BE2C (cell line): ENCODE measurements around the gene TOP3B.

Experiments
- DNase-seq: peaks from one replicate; pipeline ENCODE4 v3.0.0-alpha.2; 2020
- H3K27me3 ChIP-seq: fragments of 250-450 bp; sonication (Bioruptor Pico); 2 replicates; pipeline ENCODE4 v1.5.1; 2020; ENCODE audit warnings: mild to moderate bottlenecking
- H3K36me3 ChIP-seq: fragments of 250-450 bp; sonication (Bioruptor Pico); 2 replicates; pipeline ENCODE4 v1.5.1; 2020; ENCODE audit warnings: mild to moderate bottlenecking
- H3K4me1 ChIP-seq: fragments of 250-450 bp; sonication (Bioruptor Pico); 2 replicates; pipeline ENCODE4 v1.5.1; 2020
- H3K4me3 ChIP-seq: 2 replicates; pipeline ENCODE4 v1.5.1; 2011; ENCODE audit warnings: low read depth, low read length
- H3K9me3 ChIP-seq: fragments of 250-450 bp; sonication (Bioruptor Pico); 2 replicates; pipeline ENCODE4 v1.5.1; 2020
- CTCF ChIP-seq: IDR thresholded peaks from 2 replicates; pipeline ENCODE4 v1.5.1; 2012; ENCODE audit warnings: mild to moderate bottlenecking, low read depth, low read length

TOP3B gene

GRCh38 chr22:21996175-21996720 lies 13.7 kb upstream of the TOP3B start:
- TF ChIP-seq CTCF, result no peak
- Histone ChIP-seq H3K9me3 (no peaks in the 10 kb centered on the region), H3K36me3 (no peaks in the 10 kb centered on the region), H3K27me3 (peaks cover 23% of the 10 kb centered on the region), H3K4me1 (no peaks in the 10 kb centered on the region), H3K4me3 (no peak overlapping the region)
- no peak for DNase-seq

GRCh38 chr22:21995660-21996059 lies 13.1 kb upstream of the TOP3B start:
- no peak for TF ChIP-seq CTCF

GRCh38 chr22:21994881-21995444 lies 12.4 kb upstream of the TOP3B start:
- Histone ChIP-seq H3K36me3 (no peaks in the 10 kb centered on the region), H3K27me3 (peaks cover 12% of the 10 kb centered on the region), H3K4me1 (no peaks in the 10 kb centered on the region), H3K4me3 (no peak overlapping the region), H3K9me3 (no peaks in the 10 kb centered on the region)
- no peak for DNase-seq
- TF ChIP-seq CTCF, result no peak

More at GRCh38 chr22:21995660-21996059, 13.1 kb upstream of the TOP3B start:
- H3K4me3 ChIP-seq, result no peak overlapping the region
- DNase-seq, result no peak
- H3K9me3 ChIP-seq, result no peaks in the 10 kb centered on the region
- peaks cover 19% of the 10 kb centered on the region for H3K27me3 ChIP-seq
- no peaks in the 10 kb centered on the region for H3K4me1 ChIP-seq
- H3K36me3 ChIP-seq, result no peaks in the 10 kb centered on the region

GRCh38 chr22:21992593-21993237 lies 10.1 kb upstream of the TOP3B start:
- DNase-seq, result no peak
- no peak for TF ChIP-seq CTCF
- Histone ChIP-seq H3K4me1 (no peaks in the 10 kb centered on the region), H3K36me3 (no peaks in the 10 kb centered on the region), H3K9me3 (no peaks in the 10 kb centered on the region), H3K27me3 (no peaks in the 10 kb centered on the region), H3K4me3 (no peak overlapping the region)

- Histone ChIP-seq H3K4me3 (no peak overlapping the region), H3K9me3 (no peaks in the 10 kb centered on the region), H3K4me1 (no peaks in the 10 kb centered on the region), H3K27me3 (no peaks in the 10 kb centered on the region), H3K36me3 (no peaks in the 10 kb centered on the region)
- no peak for DNase-seq
- TF ChIP-seq CTCF, result no peak
Observed at GRCh38 chr22:21991774-21992173, 9.2 kb upstream of the TOP3B start.

GRCh38 chr22:21991304-21991596 lies 8.7 kb upstream of the TOP3B start:
- no peaks in the 10 kb centered on the region for H3K27me3 ChIP-seq
- TF ChIP-seq CTCF, result no peak
- H3K9me3 ChIP-seq, result no peaks in the 10 kb centered on the region
- DNase-seq, result no peak
- H3K36me3 ChIP-seq, result no peaks in the 10 kb centered on the region
- no peaks in the 10 kb centered on the region for H3K4me1 ChIP-seq
- H3K4me3 ChIP-seq, result no peak overlapping the region
